Measurements from ENCODE around the gene ACCSL.

GRCh38 chr11:44049832-44050231 lies 2.1 kb downstream of the ACCSL start:
- TF ChIP-seq, protein P1, sequence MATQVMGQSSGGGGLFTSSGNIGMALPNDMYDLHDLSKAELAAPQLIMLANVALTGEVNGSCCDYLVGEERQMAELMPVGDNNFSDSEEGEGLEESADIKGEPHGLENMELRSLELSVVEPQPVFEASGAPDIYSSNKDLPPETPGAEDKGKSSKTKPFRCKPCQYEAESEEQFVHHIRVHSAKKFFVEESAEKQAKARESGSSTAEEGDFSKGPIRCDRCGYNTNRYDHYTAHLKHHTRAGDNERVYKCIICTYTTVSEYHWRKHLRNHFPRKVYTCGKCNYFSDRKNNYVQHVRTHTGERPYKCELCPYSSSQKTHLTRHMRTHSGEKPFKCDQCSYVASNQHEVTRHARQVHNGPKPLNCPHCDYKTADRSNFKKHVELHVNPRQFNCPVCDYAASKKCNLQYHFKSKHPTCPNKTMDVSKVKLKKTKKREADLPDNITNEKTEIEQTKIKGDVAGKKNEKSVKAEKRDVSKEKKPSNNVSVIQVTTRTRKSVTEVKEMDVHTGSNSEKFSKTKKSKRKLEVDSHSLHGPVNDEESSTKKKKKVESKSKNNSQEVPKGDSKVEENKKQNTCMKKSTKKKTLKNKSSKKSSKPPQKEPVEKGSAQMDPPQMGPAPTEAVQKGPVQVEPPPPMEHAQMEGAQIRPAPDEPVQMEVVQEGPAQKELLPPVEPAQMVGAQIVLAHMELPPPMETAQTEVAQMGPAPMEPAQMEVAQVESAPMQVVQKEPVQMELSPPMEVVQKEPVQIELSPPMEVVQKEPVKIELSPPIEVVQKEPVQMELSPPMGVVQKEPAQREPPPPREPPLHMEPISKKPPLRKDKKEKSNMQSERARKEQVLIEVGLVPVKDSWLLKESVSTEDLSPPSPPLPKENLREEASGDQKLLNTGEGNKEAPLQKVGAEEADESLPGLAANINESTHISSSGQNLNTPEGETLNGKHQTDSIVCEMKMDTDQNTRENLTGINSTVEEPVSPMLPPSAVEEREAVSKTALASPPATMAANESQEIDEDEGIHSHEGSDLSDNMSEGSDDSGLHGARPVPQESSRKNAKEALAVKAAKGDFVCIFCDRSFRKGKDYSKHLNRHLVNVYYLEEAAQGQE (IDR thresholded peaks at IDR 0.05; ENCODE audit: insufficient read depth in 1 of 2, low read depth in 2 of 2, low read length in 2 of 2) = no peak
- no peak for TF ChIP-seq POLR2AphosphoS5 (IDR thresholded peaks at IDR 0.05; ENCODE audit: low read depth, low read length)
- TF ChIP-seq SIN3A (IDR thresholded peaks at IDR 0.05; ENCODE audit: borderline replicate concordance, insufficient read depth, low read length) = no peak

Measured in PFSK-1 (cell line).